ENCODE results near the gene TRAPPC14. TPM values are rescaled to one million over a fixed set of nuclear protein-coding genes. Genes with fewer than 3 reads are reported as not detected.

The TRAPPC14 gene
- total and polyA plus RNA-seq, 10 of the 15 experiments (the other 5 are each of a cell fraction or from before 2014, with no cell fraction given), result 0.21 to 24.7 (median 7.5) TPM

GRCh38 chr7:100156331-100157068 lies 2.0 kb downstream of the TRAPPC14 start (continued):
- TF ChIP-seq, protein P1, sequence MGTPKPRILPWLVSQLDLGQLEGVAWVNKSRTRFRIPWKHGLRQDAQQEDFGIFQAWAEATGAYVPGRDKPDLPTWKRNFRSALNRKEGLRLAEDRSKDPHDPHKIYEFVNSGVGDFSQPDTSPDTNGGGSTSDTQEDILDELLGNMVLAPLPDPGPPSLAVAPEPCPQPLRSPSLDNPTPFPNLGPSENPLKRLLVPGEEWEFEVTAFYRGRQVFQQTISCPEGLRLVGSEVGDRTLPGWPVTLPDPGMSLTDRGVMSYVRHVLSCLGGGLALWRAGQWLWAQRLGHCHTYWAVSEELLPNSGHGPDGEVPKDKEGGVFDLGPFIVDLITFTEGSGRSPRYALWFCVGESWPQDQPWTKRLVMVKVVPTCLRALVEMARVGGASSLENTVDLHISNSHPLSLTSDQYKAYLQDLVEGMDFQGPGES (IDR thresholded peaks at IDR 0.05), result no peak

- H2AFZ ChIP-seq (ENCODE audit: control insufficient read depth, low read depth, low read length), result no peak overlapping the region
- FAIRE-seq (no peak), DNase-seq (ENCODE audit: low read depth, low spot score) (no peak), ATAC-seq (no peak)
- CTCF ChIA-PET, result interaction anchor here (1.1 to 2.7 kb wide), 6 partner anchors 8 to 34 kb away, joined by 5 to 9 read pairs (median 6); partner anchors contain the start of gene GAL3ST4
- 90% methylated on average over 20 of the region's 20 CpGs for WGBS (ENCODE audit: insufficient coverage, insufficient replicate concordance, low lambda C conversion rate, missing lambda C conversion rate)
- POLR2A ChIA-PET, result interaction anchor here (0.5 to 2.3 kb wide), 6 partner anchors 12 to 200 kb away, joined by 3 to 8 read pairs (median 3); partner anchors contain the start of gene GAL3ST4
- H3K27ac ChIP-seq (ENCODE audit: control insufficient read depth, insufficient read depth), result no peak overlapping the region
- intact Hi-C loops (cut with micrococcal nuclease; ENCODE audit: unreplicated experiment), result no loop called here
- H3K4me2 ChIP-seq (ENCODE audit: control insufficient read depth, insufficient read depth), result no peak overlapping the region
- peaks cover 16% of the 10 kb centered on the region for H3K79me2 ChIP-seq (ENCODE audit: control insufficient read depth, insufficient read depth, low read length)
- H3K27me3 ChIP-seq (replicated peaks in 1 of 2; ENCODE audit: control insufficient read depth in 2 of 2, insufficient read depth in 2 of 2, low read length in 1 of 2), result no peaks in the 10 kb centered on the region
- H3K36me3 ChIP-seq (ENCODE audit: control insufficient read depth in 2 of 2, insufficient read depth in 2 of 2, low read length in 1 of 2), result peaks cover 0 to 15% of the 10 kb centered on the region in 2 experiments
- in situ Hi-C loops (cut with MboI), result no loop called here
- SMC1A ChIA-PET (ENCODE audit: uncharacterized antibody, unreplicated experiment), result interaction anchor here (1.2 to 1.3 kb wide), 2 partner anchors 29 to 34 kb away, joined by 3 to 4 read pairs; no protein-coding TSS in a partner anchor
- no peak overlapping the region for H3K9ac ChIP-seq (ENCODE audit: control insufficient read depth, insufficient read depth, low read length)
- TF ChIP-seq SMARCA5 (IDR thresholded peaks at IDR 0.05) (peak; percentile 57), STAT1 (conservative IDR thresholded peaks at IDR 0.05) (no peak)
- H3K4me3 ChIP-seq, result no peak overlapping the region
- H3K9me3 ChIP-seq (replicated peaks; ENCODE audit: control insufficient read depth, insufficient read depth, low read length), result no peaks in the 10 kb centered on the region
- H4K20me1 ChIP-seq (ENCODE audit: control insufficient read depth, insufficient read depth), result no peaks in the 10 kb centered on the region
- peaks cover 13% of the 10 kb centered on the region; the same call in 1 of the 2 replicates for H3K4me1 ChIP-seq (ENCODE audit: control insufficient read depth, insufficient read depth, low read length)
- BruUV-seq (replicated peaks), result no TSS peak
- RAD21 ChIA-PET (ENCODE audit: unreplicated experiment), result interaction anchor here (1.2 to 1.4 kb wide), 3 partner anchors 12 to 252 kb away, joined by 3 to 5 read pairs (median 4); partner anchors contain the start of gene GAL3ST4
Observed at GRCh38 chr7:100155553-100156317, 2.8 kb downstream of the TRAPPC14 start.

Measured in GM12878 (cell line).